Lung (tissue), 12 donors: ENCODE data around the gene C8A. TPM values are rescaled to one million over a fixed set of nuclear protein-coding genes. Genes with fewer than 3 reads are reported as not detected.

Source experiments
- ATAC-seq: fragments of 200-7000 bp; cut with Tn5 transposase; one replicate; pipeline ENCODE4 v1.9.1; 2020; ENCODE audit warnings: moderate number of reproducible peaks; ENCODE audit not compliant: insufficient read depth, low FRiP score
- DNase-seq, 3 donors: peaks; one replicate each; pipeline ENCODE4 v3.0.0-alpha.2; 2013 to 2017
- H3K27ac ChIP-seq, 2 donors: one replicate each; pipeline ENCODE4 v1.5.1; 2013; ENCODE audit warnings: mild to moderate bottlenecking in 2 of 2, moderate library complexity in 2 of 2, control low read depth in 1 of 2, inconsistent platforms in 1 of 2, low read depth in 1 of 2, low read length in 1 of 2
- H3K27me3 ChIP-seq, 3 donors: one replicate each; pipeline ENCODE4 v1.5.1; 2013; ENCODE audit warnings: low read length in 2 of 3; ENCODE audit not compliant: control insufficient read depth in 3 of 3, insufficient read depth in 3 of 3
- H3K36me3 ChIP-seq, 4 donors: one replicate each; pipeline ENCODE4 v1.5.1; 2013; ENCODE audit warnings: low read length in 4 of 4, mild to moderate bottlenecking in 1 of 4, moderate library complexity in 1 of 4; ENCODE audit not compliant: control insufficient read depth in 4 of 4, insufficient read depth in 4 of 4
- H3K4me1 ChIP-seq, 5 donors: one replicate each; pipeline ENCODE4 v1.5.1; 2013; ENCODE audit warnings: low read length in 5 of 5, mild to moderate bottlenecking in 2 of 5, moderate library complexity in 1 of 5; ENCODE audit not compliant: control insufficient read depth in 5 of 5, insufficient read depth in 5 of 5
- H3K4me3 ChIP-seq: one replicate; pipeline ENCODE4 v1.5.1; 2013; ENCODE audit warnings: mild to moderate bottlenecking, control low read depth, moderate library complexity
- H3K9ac ChIP-seq, 2 donors: one replicate each; pipeline ENCODE4 v1.5.1; 2013; ENCODE audit warnings: low read length in 2 of 2, control low read depth in 1 of 2; ENCODE audit not compliant: insufficient read depth in 1 of 2
- H3K9me3 ChIP-seq, 4 donors: one replicate each; pipeline ENCODE4 v1.5.1; 2013; ENCODE audit warnings: low read length in 3 of 4, mild to moderate bottlenecking in 1 of 4, moderate library complexity in 1 of 4; ENCODE audit not compliant: control insufficient read depth in 4 of 4, insufficient read depth in 3 of 4
- CTCF ChIP-seq: IDR thresholded peaks from 2 replicates; pipeline ENCODE4 v1.5.1; 2012; ENCODE audit warnings: mild to moderate bottlenecking; ENCODE audit errors: control extremely low read depth, extremely low read depth
- whole genome bisulfite sequencing, 2 donors: extraction: QIAGEN DNeasy Blood & Tissue Kit; methylation state at CpG; one replicate each; pipeline ENCODE4 v1.1.7; 2013; 5-methylcytosine and 5-hydroxymethylcytosine counted together
- polyA plus RNA-seq, 2 donors: library from polyadenylated mRNA; stranded (reverse); fragments of 200-250 nt; gene quantifications; one replicate each; pipeline ENCODE4 v1.2.1, GENCODE V29; 2013
- total RNA-seq, 2 donors: library from RNA; depleted of rRNA in 1 of 2; stranded (reverse); fragments of >200 nt in 1 of 2; gene quantifications; one replicate each; pipeline ENCODE4 v1.2.1, GENCODE V29; 2014 to 2021
- donor health status: control.
- donor health status: control.
- donor health status: Bipolar disorder and iron deficiency.
- donor health status: healthy.
- donor health status: DM: yes; HTN: yes; CAD: no.

C8A gene
- total and polyA plus RNA-seq, 4 donors: 0.12 to 1.4 TPM; not detected in 2

- Histone ChIP-seq H3K27ac (no peak overlapping the region), H3K4me1 (peaks cover 0 to 22% (median 8%) of the 10 kb centered on the region in 5 donors), H3K4me3 (no peak overlapping the region), H3K27me3 (no peaks in the 10 kb centered on the region), H3K36me3 (no peaks in the 10 kb centered on the region), H3K9ac (no peak overlapping the region), H3K9me3 (peaks cover 0 to 7% (median 0%) of the 10 kb centered on the region in 4 donors)
- 56 to 66% methylated on average over 4 of the region's 4 CpGs for WGBS, 2 donors
- TF ChIP-seq CTCF: no peak
- no peak for ATAC-seq
- no peak for DNase-seq
Measured at GRCh38 chr1:56816909-56817308, 37.7 kb upstream of the C8A start.

- H3K9me3 ChIP-seq: peaks cover 0 to 7% (median 0%) of the 10 kb centered on the region in 4 donors
- WGBS, 2 donors: 86 to 91% methylated on average over 6 of the region's 6 CpGs
- H3K4me3 ChIP-seq: no peak overlapping the region
- peaks cover 0 to 22% (median 8%) of the 10 kb centered on the region in 5 donors for H3K4me1 ChIP-seq
- TF ChIP-seq CTCF: no peak
- DNase-seq: no peak
- H3K9ac ChIP-seq: no peak overlapping the region
- no peak for ATAC-seq
- H3K27me3 ChIP-seq: no peaks in the 10 kb centered on the region
- no peaks in the 10 kb centered on the region for H3K36me3 ChIP-seq
- peak overlapping the region in 1 of 2 donors; percentile 68 for H3K27ac ChIP-seq
Measured at GRCh38 chr1:56817716-56818463, 36.7 kb upstream of the C8A start.

GRCh38 chr1:56819387-56819899, 35.2 kb upstream of the C8A start, which contains the start of gene FYB2:
FYB2 (minus strand) TSS chr1:56819404; CDS start chr1:56819290, 114 bp downstream.
- H3K27ac ChIP-seq: peak within 1 kb of the TSS; percentile 65 to 68
- no peak within 1 kb of the TSS for H3K9ac ChIP-seq
- DNase-seq: no peak
- TF ChIP-seq CTCF: no peak
- H3K9me3 ChIP-seq: no peaks in the 10 kb centered on the region
- WGBS, 2 donors: 70% methylated on average over 10 of the region's 10 CpGs
- H3K4me1 ChIP-seq: peaks cover 0 to 22% (median 8%) of the 10 kb centered on the region in 5 donors
- no peaks in the 10 kb centered on the region for H3K27me3 ChIP-seq
- no peak for ATAC-seq
- H3K36me3 ChIP-seq: no peaks in the 10 kb centered on the region
- H3K4me3 ChIP-seq: peak within 1 kb of the TSS; percentile 7
